ENCODE data around the gene GOLGB1.
A peak's percentile ranks its signal among the peaks of the same experiment; 100 is the strongest.
"Not testable (repeated sequence)": the region's sequence is repeated elsewhere in the genome, so short reads cannot be mapped to it uniquely, and the experiment has no call there.

Gene GOLGB1

DNA sequence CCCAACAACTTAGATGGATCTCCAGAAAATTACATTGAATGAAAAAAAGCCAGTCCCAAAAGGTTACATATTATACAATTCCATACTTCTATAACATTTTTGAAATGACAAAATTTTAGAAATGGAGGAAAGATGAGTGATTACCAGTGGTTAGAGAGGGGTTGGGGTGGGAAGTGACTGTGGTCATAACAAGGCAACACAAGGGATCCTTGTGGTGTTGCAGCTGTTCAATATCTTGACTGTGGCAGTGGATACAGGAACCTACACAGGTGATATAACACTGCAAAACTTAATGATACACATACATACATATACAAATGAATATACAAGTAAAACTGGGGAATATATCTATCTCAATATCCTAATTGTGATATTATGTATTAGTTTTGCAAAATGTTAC, 9.6 kb downstream of the GOLGB1 start:
- DNase-seq: no peak

DNA sequence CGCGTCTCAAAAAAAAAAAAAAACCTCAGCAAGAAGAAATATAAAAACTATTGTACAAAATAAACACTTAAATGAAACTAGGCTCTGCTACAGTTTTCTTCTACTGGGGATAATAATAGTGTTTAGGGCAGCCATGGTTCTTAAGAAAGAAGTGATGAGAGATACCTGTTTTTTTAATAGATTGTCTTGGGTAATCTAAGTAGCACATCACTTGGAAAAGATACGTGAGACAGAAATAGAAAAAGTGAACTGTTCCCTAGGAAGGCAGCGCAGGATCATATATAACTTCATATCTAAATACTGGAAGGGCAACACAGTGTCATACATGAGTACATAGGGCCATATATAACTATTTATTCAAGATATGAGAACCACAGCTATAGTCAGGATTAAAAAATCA, 11.9 kb downstream of the GOLGB1 start:
- no peak for DNase-seq

DNA sequence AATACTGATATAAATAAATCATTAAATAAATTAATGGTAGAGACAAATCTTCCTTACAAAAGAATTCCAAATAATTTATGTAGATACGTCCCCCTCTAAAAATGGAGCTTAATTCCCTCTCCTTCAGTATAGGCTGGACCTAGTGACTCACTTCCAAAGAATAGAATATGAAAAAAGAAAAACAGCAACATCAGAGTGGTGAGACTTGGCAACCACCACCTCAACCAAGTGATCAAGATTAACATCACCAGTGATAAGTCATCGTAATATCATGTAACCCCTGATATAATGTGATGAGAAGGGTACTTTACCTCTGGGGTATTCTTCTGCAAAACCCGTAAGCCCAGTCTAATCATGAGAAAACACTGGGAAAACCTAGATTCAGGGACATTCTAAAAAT, 13.4 kb downstream of the GOLGB1 start:
- DNase-seq: no peak

DNA sequence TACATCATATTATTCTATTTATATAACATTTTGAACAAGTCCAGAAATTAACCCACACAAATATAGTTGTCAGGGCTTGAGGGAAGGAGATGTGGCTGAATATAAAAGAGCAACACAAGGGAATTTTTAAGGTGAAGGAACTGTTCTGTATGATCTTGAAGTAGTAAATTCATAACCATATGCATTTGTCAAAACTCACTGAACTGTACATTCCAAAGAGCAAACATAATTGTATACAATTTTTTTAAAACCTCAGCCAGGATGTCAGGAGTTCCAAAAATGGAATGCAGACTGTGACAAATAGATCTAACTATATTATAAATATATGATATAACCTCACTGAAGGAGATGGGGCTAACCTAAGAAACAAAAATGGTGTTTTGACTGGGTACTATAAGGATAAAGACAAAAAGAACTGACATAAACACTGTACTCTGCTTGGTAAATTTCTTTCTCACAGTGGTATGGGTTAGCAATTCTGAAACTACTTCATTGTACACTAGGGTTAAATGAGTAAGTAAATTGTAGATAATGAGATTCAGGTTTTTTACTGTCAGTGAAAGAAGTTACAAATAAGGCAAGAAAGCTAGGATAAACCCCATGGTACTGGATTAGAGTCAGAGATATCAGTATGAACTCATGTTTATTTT, 14.4 kb downstream of the GOLGB1 start:
- DNase-seq: no peak

DNA sequence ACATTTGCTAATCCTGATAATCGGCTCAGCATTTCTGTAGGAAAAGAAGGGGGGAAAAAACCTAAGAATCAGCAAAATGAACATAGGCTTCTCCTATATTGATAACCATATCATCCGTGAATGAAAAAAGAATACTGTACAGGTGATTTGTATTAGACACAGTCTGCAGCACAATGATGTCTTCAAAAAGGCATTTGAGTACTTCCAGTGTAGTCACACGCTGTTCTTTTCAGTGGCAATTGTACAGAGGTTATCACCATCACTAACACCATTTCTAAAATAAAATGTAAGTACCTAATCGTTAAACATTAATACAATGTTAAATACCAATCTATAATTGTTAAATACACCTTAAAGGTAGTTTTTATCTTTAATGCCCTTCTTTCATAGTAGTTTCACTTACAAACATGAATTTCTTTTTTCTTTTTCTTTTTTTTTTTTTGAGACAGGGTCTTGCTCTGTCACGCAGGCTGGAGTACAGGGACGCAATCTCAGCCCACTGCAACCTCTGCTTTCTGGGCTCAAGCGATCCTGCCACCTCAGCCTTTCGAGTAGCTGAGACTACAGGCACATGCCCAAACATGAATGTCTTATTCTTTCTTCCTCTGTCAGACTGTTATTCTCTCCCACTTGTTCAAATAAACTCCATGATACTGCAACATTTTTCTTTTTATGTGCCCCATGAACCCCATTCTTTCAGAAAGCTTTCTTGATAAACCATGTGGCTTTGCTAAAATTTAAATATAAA, 18.4 kb downstream of the GOLGB1 start:
- DNase-seq: no peak

DNA sequence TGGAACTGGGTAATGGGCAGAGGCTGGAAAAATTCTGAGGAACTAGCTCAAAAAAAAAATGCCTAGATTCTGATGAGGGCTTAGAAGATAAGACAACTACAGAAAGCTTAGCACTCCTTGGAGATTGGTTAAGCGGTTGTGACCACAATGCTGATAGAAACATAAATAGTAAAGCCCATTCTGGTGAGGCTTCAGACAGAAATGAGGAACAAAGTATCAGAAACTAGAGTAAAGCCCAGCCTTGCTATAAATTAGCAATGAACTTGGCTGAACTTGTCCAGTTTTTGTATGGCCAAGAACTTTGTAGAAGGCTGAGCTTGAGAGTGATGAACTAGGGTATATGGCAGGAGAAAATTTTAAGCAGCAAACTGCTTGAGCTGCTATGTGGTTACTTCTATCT, 25.4 kb downstream of the GOLGB1 start:
- DNase-seq: no peak

DNA sequence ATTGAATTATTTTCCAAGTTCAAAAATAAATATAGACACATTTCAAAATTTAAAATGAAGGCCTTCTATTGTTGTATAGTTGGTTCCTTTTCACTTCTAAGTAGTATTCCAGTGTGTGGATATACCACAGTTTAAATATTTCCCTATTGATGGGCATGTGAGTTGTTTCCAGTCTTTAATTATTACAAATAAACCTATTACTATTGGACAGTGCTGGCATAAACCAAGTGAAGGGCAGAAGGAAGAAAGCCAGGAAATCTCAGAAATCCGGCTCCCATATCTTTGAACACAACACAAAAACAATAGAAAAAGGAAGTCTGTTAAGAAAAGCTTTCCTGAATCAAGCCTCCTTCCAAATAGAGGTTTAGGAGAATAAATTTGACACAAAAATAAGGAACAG, 26.1 kb downstream of the GOLGB1 start:
- DNase-seq: no peak

DNA sequence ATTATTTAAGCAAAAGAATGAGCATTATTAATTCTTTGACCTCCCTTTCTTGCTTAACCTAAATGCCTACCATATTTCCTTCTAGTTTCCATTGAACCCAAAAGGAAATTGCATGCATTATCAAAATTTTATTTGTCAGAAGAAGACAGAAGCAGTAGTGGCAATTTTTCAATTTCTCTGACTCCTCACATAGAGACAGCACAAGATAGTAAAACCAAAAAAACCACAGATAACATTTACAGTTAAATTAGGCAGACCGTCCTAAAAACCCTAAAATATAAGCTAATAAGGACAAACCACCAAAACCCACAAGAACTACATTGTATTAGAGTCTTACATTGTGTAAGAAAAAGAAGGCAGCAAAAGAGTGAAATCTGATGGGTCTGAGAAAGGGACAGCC, 27.1 kb downstream of the GOLGB1 start:
- no peak for DNase-seq

DNA sequence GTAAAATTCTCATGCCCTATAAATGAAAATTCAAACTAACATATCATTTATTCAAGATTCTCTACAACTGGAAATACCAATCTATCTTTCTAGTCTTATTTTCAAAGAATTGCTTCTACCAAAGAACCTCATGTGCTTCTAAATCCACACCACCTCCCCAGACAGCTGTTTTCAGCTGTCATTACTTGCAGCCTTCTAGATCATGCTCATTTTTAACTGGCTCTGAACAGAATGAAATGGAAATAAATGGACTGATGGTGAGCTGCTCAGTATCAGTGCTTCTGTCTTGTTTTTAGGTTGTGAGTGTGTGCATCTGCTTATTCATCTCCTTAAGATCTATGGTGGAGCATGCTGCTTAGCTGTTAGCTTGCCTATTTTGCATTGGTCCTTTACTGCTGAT, 29.4 kb downstream of the GOLGB1 start:
- DNase-seq: no peak

DNA sequence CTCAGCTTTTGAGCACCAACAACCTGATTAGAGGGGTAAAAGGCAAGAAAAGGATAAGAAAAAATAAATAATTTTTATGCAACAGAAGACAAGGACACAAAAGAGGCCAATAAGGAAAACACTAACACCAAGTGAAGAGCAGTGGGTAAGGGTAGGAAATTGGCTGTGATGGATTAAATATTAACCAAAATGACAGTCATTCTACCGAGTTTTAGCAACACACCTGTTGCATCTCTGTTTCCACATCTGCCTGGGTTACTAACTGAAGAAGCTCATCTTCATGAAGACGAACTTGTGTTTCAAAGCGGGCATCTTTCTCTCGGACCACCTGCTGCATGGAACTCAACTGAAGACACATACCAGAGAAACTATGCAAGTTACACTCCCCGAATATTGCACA, 30.1 kb downstream of the GOLGB1 start:
- DNase-seq: no peak

DNA sequence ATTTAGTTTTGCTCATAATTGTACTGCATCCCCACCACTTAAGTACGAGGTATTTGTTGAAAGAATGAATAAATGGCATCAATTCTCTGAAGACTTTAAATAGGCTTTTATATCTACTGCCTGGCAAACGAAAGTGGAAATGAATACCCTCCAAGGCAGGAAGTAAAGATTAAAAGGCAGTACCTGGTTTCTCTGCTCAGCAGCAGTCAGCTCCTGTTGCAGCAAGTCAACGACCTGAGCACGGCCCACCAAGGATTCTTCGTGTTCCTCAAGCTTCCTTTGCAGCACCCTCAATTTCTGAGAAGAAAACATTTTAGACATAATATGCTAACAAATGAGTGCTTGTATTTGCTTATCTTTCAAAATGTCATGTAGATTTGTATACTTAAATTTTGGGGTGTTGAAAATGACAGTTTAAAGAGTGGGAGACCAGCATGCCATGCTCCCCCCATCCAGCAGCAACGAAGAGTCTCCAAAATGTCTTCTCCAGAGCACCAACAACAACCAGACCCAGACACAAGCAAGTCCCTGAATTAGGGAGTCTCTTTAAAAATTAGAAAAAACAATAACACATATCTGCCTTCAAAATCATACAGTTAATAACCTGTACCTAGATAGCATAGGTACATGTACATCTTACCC, 31.2 kb downstream of the GOLGB1 start:
- DNase-seq: no peak

DNA sequence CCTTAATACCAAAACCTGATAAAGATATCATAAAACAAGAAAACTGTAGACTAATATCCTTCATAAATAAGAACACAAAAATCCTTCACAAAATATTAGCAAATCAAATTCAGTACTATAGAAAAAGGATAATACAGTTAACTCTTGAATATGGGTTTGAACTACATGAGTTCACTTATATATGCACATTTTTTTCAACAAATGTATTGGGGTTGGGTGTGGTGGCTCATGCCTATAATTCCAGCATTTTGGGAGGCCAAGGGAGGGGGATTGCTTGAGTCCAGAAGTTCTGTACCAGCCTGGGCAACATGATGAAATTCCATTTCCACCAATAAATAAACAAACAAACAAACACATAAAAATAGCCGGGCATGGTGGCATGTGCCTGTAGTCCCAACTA, 39.2 kb downstream of the GOLGB1 start:
- no peak for DNase-seq

DNA sequence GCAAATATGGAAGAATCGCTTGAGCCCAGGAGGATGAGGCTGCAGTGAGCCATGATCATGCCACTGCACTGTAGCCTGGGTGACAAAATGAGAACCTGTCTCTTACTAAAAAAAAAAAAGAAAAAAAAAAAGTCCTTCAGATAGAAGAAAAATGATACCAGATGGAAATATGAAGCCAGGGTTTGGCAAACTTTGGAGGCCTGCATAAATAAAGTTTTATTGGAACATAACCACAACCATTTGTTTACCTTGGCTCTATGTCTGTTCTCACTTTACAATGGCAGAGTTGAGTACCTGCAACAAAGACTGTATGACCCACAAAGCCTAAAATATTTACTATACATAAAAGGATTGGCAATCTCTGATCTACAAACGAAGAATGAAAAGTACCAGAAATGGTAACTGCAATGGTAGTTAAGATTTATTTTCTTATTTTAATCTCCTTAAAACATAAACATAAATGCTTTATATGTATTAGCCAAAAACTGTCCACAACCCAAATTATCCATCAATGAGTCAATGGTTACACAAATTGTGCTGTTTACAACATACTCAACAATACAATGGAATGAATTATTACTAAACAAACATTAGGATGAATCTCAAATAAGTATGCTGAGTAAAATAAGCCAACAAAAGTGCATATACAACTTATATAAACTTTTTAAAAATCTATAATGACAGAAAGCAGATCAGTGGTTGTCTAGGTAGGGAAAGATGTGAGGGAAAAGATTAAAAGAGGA, 41.8 kb downstream of the GOLGB1 start:
- no peak for DNase-seq

DNA sequence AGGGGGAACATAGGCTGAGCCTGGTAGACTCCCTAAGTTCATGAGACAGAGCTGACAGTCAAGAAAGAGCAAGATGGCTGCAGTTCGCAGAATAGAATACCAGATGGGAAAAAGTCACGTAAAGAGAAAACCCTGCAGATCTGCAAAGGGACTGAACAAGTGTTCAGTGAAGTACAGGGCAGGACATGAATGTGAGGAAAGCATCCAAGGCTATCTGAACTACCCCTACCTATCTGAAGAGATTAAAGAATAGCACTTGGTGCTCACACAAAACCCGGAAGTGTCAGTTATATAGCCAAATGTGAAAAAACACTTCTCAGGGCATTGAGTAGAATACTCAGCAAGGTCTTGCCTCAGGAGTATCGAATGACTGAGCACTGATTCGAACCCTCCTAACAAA, 44.0 kb downstream of the GOLGB1 start:
- DNase-seq: no peak

DNA sequence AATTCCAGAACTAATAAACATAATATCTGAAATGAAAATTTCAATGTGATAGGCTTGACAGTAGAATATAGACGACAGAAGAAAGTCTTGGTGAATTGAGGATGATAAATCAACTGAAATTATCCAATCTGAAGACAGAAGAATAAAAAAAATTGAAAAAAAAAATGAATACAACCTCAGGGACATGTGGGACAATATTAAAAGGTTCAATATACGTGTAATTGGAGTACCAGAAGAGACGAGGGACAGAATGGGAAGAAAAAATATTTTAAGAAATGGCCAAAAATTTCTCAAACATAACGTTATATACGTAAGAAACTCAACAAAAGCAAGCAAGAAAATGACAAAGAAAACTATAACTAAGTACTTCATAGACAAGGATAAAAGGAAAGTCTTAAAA, 45.6 kb downstream of the GOLGB1 start:
- no peak for DNase-seq

DNA sequence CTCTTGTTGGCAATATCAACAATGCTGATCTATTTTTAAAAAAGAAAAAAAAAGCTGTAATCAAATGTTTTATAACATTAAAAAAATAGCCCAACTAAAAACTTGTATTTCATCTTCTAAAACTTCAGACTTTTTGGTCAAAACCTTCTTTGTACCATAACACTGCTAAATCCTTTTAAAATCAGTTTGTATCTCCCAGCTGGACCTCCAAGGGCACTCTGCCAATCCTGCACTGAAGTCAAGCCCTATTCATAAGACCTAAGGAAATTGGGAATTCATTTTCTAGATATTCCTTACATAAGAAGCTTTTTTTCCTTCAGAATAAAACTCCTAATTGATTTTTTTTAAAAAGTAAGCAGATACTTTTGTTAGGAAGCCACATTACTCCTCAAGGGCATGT, 50.6 kb downstream of the GOLGB1 start:
- DNase-seq: peak; percentile 43

DNA sequence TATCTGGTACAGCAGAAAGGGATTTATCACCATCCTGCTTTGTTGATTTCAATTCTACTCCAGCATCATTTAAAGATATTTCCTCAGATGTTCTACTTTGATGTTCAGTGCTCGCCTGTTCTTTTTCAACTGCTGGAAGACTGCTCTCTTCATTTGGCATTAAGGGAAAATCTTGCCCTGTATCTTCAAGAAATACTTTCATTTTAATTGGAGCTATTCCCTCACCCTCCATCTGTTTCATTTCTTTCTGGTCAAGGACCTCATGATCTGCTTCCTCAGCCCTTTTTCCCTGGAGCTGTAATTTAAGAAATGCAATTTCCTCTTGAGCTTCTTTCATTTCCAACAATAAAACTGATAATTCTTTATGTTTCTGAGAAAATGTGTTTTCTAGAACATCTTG, 51.1 kb downstream of the GOLGB1 start:
- DNase-seq: no peak

DNA sequence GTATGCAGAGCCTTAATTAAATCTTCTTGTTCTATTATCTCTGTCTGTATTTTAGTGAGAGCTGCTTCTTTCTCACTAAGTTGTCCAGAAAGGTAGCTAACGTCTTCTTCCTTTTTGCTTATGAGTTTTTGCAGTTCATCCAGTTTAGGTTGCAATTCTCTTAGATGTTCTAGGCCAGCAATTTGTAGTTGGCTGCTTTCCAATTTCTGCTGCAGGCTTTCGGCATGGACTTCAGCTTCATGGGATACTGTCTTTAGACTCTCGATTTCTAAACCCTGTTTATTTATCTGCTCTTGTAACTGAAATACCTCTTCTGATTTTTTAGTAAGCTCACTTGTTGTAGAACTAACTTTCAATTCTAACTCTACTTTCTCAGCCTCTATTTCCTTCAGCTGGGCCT, 53.4 kb downstream of the GOLGB1 start:
- DNase-seq: no peak

DNA sequence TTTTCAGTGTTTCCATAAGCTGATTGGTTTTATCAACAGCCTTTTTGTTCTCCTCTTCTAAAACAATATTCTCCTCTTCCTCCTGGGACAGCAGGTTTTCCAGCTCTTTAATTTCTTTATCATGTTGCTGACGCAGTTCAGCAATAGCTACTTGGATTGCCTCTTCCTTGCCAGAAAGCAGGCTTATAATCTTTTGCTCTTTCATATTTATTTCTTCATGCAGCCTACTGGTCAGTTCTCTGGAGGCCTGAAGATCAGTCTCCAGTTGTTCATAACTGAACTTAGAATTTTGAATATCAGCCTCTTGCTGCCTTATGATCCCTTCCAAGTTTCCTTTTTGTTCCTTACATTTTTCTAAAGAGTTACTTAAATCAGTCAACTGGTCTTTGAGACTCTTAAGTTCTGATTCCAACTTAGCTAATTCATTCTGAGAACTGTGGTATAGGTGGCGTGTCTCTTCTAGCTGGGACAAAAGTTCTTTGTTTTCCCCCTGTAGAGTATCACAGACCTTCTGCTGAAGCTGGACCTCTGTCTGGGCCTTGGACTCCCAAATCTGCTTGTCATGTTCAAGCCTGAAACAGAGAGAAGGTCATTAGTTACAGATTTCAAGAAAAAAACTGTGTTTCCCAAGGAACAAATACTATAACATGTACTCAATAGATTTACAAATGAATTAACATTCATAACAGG, 57.4 kb downstream of the GOLGB1 start:
- DNase-seq: no peak

DNA sequence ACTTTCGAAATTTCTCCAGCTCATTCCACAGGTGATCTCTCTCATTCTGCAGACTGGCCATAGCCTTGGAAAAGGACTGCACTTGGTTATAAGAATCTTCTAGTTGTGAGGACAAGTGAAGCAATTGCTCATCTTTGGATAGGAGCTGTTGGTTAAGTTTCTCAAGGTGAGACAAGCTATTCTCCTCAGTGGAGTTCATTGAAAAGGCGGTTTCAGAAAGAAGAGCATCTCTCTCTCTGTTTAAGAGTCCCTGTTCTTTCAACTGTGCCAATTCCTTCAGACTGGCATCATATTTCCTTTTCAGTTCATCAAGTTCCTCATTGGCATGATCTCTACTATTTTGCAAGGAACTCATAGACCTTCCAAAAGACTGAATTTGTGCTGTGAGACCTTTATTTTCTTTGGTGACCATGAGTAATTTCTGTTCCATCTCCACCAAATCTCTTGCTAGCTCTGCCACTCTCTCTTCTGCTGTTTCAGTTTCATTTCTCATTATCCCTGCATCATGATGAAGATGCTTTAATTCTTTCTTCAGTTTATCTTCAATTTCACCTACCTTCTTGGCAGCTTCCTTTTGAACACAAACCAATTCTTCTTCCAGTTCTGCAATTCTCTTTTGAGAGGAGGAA, 58.6 kb downstream of the GOLGB1 start:
- DNase-seq: no peak

DNA sequence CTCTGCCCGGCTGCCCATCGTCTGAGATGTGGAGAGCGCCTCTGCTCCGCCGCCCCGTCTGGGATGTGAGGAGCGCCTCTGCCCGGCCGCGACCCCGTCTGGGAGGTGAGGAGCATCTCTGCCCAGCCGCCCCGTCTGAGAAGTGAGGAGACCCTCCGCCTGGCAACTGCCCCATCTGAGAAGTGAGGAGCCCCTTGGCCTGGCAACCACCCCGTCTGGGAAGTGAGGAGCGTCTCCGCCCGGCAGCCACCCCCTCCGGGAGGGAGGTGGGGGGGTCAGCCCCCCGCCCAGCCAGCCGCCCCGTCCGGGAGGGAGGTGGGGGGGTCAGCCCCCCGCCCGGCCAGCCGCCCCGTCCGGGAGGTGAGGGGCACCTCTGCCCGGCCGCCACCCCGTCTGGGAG, 60.8 kb downstream of the GOLGB1 start:
- DNase-seq: not testable (repeated sequence)

DNA sequence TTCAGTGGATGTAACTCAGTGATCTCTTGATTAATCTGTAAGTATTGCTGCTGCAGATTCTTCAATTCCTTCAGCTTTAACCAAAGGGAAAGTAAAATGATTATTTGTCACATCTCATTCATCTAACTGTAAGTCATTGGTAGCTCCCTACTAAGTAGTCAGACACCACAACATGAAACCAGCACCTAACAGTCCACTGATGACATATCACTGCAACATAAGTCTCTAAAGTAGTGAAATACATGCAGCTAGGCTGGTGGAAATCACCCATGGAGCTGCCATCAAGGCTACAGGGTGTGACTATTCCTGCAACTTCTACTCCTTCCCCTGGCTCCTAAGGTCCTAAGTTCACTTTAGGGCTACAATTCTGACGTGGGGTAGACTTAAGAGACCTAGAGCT, 67.7 kb downstream of the GOLGB1 start:
- DNase-seq: no peak

DNA sequence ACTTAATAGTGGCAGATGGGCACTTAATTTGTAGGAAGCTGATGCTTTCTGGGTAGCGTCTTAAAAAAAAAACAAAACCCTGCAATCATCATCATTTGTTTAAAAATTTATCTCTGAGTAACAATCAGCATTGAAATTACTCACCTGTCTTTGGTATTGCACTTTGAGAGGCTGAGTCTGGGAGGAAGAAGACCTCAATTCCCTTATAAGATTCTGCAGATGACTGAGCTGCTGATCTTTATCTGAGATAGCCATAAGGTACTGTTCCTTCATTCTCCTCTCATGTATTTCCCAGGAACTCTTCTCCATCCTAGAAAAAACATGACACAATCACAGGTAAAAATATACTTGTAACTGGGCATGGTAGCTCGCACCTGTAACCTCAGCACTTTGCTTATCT, 72.4 kb downstream of the GOLGB1 start:
- DNase-seq: no peak
